ENCODE results near the gene KLF16. TPM values are rescaled to one million over a fixed set of nuclear protein-coding genes. Genes with fewer than 3 reads are reported as not detected.
A peak's percentile ranks its signal among the peaks of the same experiment; 100 is the strongest.

KLF16 gene
- total RNA-seq, 1 donor from 2014 or later = 18.9 TPM

GRCh38 chr19:1837222-1837565 is 26.2 kb downstream of the KLF16 start:
- H3K4me3 Mint-ChIP-seq = no peak overlapping the region
- no peak overlapping the region for H3K27ac Mint-ChIP-seq (ENCODE audit: unreplicated experiment)
- H3K9me3 Mint-ChIP-seq = no peaks in the 10 kb centered on the region
- TF ChIP-seq CTCF (conservative IDR thresholded peaks at IDR 0.05) = no peak
- no peak for DNase-seq (ENCODE audit: low read depth, low spot score)
- H3K36me3 Mint-ChIP-seq (ENCODE audit: low read depth) = no peaks in the 10 kb centered on the region
- no peaks in the 10 kb centered on the region for H3K4me1 Mint-ChIP-seq
- H3K27me3 Mint-ChIP-seq (ENCODE audit: low read depth) = no peaks in the 10 kb centered on the region

GRCh38 chr19:1836458-1837221 is 26.7 kb downstream of the KLF16 start:
- DNase-seq (ENCODE audit: low read depth, low spot score) = no peak
- no peaks in the 10 kb centered on the region for H3K36me3 Mint-ChIP-seq (ENCODE audit: low read depth)
- no peak overlapping the region for H3K27ac Mint-ChIP-seq (ENCODE audit: unreplicated experiment)
- TF ChIP-seq CTCF (conservative IDR thresholded peaks at IDR 0.05) = no peak
- H3K9me3 Mint-ChIP-seq = no peaks in the 10 kb centered on the region
- H3K4me1 Mint-ChIP-seq = no peaks in the 10 kb centered on the region
- H3K4me3 Mint-ChIP-seq = peak overlapping the region; percentile 12
- H3K27me3 Mint-ChIP-seq (ENCODE audit: low read depth) = no peaks in the 10 kb centered on the region

GRCh38 chr19:1833540-1833939 is 29.8 kb downstream of the KLF16 start:
- Mint-ChIP-seq H3K27ac (ENCODE audit: unreplicated experiment) (no peak overlapping the region), H3K27me3 (ENCODE audit: low read depth) (no peaks in the 10 kb centered on the region), H3K9me3 (no peaks in the 10 kb centered on the region), H3K36me3 (ENCODE audit: low read depth) (no peaks in the 10 kb centered on the region), H3K4me3 (no peak overlapping the region), H3K4me1 (no peaks in the 10 kb centered on the region)
- no peak for DNase-seq (ENCODE audit: low read depth, low spot score)
- no peak for TF ChIP-seq CTCF (conservative IDR thresholded peaks at IDR 0.05)

GRCh38 chr19:1832046-1832663 is 31.2 kb downstream of the KLF16 start:
- TF ChIP-seq CTCF (conservative IDR thresholded peaks at IDR 0.05) = no peak

DNA sequence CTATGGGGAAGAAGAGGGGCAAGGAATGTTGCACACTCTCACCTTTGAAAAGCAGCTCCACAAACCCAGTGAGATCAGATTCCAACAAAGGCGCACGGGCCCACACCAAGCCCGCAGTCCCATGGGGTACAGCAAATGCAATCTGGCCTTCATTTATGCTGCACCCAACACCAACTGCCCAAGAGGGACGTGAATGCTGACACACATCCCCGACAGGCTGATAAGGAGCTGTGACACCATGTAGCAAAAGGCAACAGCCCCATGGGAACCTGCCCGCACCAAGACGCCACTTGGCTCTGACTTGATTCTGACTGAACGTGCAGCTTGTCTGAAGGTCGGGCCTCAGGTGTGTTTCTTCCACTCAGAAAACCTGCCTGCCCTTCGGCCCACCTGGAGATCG is 32.4 kb downstream of the KLF16 start:
- Mint-ChIP-seq H3K36me3 (ENCODE audit: low read depth) (peaks cover under 1% of the 10 kb centered on the region), H3K9me3 (no peaks in the 10 kb centered on the region), H3K4me3 (no peak overlapping the region), H3K4me1 (no peaks in the 10 kb centered on the region), H3K27me3 (ENCODE audit: low read depth) (no peaks in the 10 kb centered on the region), H3K27ac (ENCODE audit: unreplicated experiment) (no peak overlapping the region)
- no peak for DNase-seq (ENCODE audit: low read depth, low spot score)
- TF ChIP-seq CTCF (conservative IDR thresholded peaks at IDR 0.05) = no peak

More at GRCh38 chr19:1832046-1832663, 31.2 kb downstream of the KLF16 start:
- Mint-ChIP-seq H3K9me3 (no peaks in the 10 kb centered on the region), H3K4me1 (no peaks in the 10 kb centered on the region), H3K36me3 (ENCODE audit: low read depth) (no peaks in the 10 kb centered on the region), H3K27ac (ENCODE audit: unreplicated experiment) (no peak overlapping the region), H3K4me3 (no peak overlapping the region), H3K27me3 (ENCODE audit: low read depth) (no peaks in the 10 kb centered on the region)
- DNase-seq (ENCODE audit: low read depth, low spot score) = no peak
